NOMO-1 treated with DMSO at 0.1 percent for 48 hours (cell line): ENCODE measurements around the gene FSTL3.

Experiments used
- DNase-seq: peaks from one replicate; lab custom pipeline; 2025; ENCODE audit not compliant: unreplicated experiment; lab: John Stamatoyannopoulos, UW

Gene FSTL3

DNA sequence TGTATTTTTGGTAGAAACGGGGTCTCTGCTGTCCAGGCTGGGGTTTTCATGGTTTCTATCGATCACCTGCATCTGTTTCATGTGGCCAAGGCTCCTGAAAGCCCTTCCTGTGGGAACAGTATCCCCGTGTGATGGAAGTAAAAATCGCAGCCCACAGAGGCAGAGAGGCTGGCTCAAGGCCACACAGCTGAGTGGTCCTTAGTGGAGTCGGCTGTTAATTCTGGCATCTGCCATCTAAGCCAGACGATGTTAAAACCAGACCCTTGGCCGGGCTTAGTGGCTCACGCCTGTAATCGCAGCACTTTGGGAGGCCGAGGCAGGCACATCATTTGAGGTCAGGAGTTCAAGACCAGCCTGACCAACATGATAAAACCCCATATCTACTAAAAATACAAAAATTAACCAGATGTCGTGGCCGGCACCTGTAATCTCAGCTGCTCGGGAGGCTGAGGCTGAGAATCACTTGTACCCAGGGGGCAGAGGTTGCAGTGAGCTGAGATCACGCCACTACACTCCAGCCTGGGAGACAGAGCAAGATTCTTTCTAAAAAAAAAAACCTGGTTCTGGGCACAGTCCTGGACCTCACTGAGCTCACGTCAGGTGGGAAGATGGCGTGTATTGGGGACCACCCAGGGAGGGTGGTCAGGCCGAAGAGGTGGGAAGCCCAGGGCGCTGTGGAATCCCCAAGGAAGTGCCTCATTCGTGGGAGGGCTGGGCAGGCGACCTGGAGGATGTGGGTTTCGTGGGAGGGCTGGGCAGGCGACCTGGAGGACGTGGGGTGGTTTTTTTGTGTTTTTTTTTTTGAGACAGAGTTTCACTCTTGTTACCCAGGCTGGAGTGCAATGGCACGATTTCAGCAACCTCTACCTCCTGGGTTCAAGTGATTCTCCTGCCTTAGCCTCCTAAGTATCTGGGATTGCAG is 56.2 kb downstream of the FSTL3 start:
- no peak for DNase-seq
